Parathyroid adenoma (tissue), 2 donors: ENCODE measurements around the gene PACSIN1.

ENCODE experiments used
- H2AFZ ChIP-seq: fragments of 300-600 bp; sonication (generic); one replicate; pipeline ENCODE4 v1.7.0; 2017; ENCODE audit warnings: antibody characterized with exemption, mild to moderate bottlenecking
- H3K27ac ChIP-seq: fragments of 300-600 bp; sonication (generic); one replicate; pipeline ENCODE4 v1.7.0; 2017
- H3K27me3 ChIP-seq: fragments of 300-600 bp; sonication (generic); one replicate; pipeline ENCODE4 v1.7.0; 2017; ENCODE audit warnings: low read length; ENCODE audit not compliant: control insufficient read depth, insufficient read depth
- H3K36me3 ChIP-seq: fragments of 300-600 bp; sonication (generic); one replicate; pipeline ENCODE4 v1.7.0; 2017; ENCODE audit warnings: low read length; ENCODE audit not compliant: control insufficient read depth, insufficient read depth
- H3K4me1 ChIP-seq: fragments of 300-600 bp; sonication (generic); one replicate; pipeline ENCODE4 v1.7.0; 2017; ENCODE audit warnings: control low read depth
- H3K4me2 ChIP-seq: fragments of 300-600 bp; sonication (generic); one replicate; pipeline ENCODE4 v1.7.0; 2017; ENCODE audit warnings: low read length
- H3K4me3 ChIP-seq: fragments of 300-600 bp; sonication (generic); one replicate; pipeline ENCODE4 v1.7.0; 2017; ENCODE audit warnings: low read depth, low read length
- H3K79me2 ChIP-seq: fragments of 300-600 bp; sonication (generic); one replicate; pipeline ENCODE4 v1.7.0; 2017; ENCODE audit warnings: control low read depth
- H3K9ac ChIP-seq: fragments of 300-600 bp; sonication (generic); one replicate; pipeline ENCODE4 v1.7.0; 2017; ENCODE audit warnings: mild to moderate bottlenecking
- H3K9me3 ChIP-seq: fragments of 300-600 bp; sonication (generic); one replicate; pipeline ENCODE4 v1.7.0; 2017; ENCODE audit warnings: low read length; ENCODE audit not compliant: control insufficient read depth
- CTCF ChIP-seq: fragments of 300-600 bp; sonication (generic); IDR thresholded peaks from one replicate; pipeline ENCODE4 v1.7.0; 2017; ENCODE audit warnings: antibody characterized with exemption, mild to moderate bottlenecking
- donor health status: primary hyperparathyroidism.

Gene PACSIN1

DNA sequence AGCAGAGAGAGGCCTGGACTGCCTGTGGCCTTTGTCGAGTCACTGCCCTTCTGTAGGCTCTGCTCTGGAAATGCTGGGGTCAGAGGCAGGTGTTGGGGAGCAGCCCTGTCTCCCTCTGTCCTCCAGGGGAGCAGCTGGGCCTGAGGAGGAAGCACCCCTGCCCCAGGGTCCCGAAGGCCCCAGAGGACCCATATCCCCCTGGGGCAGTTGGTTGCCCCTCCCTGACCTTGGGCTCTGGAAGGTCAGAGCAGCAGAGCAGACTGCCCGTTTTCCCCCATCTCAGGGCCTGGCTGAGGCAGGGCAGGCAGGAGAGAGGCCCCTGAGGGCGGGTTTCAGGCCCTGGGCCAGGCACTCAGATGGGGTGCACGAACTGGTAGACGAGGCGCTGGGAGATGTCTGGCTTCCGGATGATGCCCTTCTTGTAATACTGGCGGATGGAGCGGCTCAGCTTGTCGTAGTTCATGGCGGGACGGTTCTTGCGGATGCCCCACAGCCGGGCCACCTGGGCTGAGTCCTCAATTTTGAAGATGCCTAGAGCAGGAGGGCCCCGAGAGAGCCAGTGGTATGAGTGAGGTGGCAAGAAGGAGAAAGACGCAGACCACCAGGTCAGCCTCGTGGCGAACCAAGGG is 72.2 kb downstream of the PACSIN1 start:
- no peak for TF ChIP-seq CTCF
- H3K4me2 ChIP-seq = no peak overlapping the region
- no peak overlapping the region for H3K27ac ChIP-seq
- no peak overlapping the region for H2AFZ ChIP-seq
- no peaks in the 10 kb centered on the region for H3K9me3 ChIP-seq
- no peaks in the 10 kb centered on the region for H3K79me2 ChIP-seq
- H3K36me3 ChIP-seq = no peaks in the 10 kb centered on the region
- H3K4me3 ChIP-seq = no peak overlapping the region
- H3K9ac ChIP-seq = no peak overlapping the region
- no peaks in the 10 kb centered on the region for H3K27me3 ChIP-seq
- no peaks in the 10 kb centered on the region for H3K4me1 ChIP-seq

- no peak overlapping the region for H2AFZ ChIP-seq
Measured at GRCh38 chr6:34538581-34538980, 72.7 kb downstream of the PACSIN1 start.

GRCh38 chr6:34539181-34539580 is 73.3 kb downstream of the PACSIN1 start:
- no peaks in the 10 kb centered on the region for H3K4me1 ChIP-seq
- no peak overlapping the region for H3K9ac ChIP-seq
- H3K27me3 ChIP-seq = no peaks in the 10 kb centered on the region
- no peak overlapping the region for H3K27ac ChIP-seq
- no peaks in the 10 kb centered on the region for H3K9me3 ChIP-seq
- no peaks in the 10 kb centered on the region for H3K79me2 ChIP-seq
- H2AFZ ChIP-seq = no peak overlapping the region
- H3K4me2 ChIP-seq = no peak overlapping the region
- H3K4me3 ChIP-seq = no peak overlapping the region
- TF ChIP-seq CTCF = no peak
- H3K36me3 ChIP-seq = no peaks in the 10 kb centered on the region

More at GRCh38 chr6:34538581-34538980, 72.7 kb downstream of the PACSIN1 start:
- Histone ChIP-seq H3K4me1 (no peaks in the 10 kb centered on the region), H3K9me3 (no peaks in the 10 kb centered on the region), H3K4me3 (no peak overlapping the region), H3K4me2 (no peak overlapping the region), H3K27me3 (no peaks in the 10 kb centered on the region), H3K36me3 (no peaks in the 10 kb centered on the region), H3K9ac (no peak overlapping the region), H3K79me2 (no peaks in the 10 kb centered on the region), H3K27ac (no peak overlapping the region)
- no peak for TF ChIP-seq CTCF

- Histone ChIP-seq H3K36me3 (no peaks in the 10 kb centered on the region), H3K27ac (no peak overlapping the region), H2AFZ (no peak overlapping the region), H3K27me3 (no peaks in the 10 kb centered on the region), H3K4me1 (no peaks in the 10 kb centered on the region), H3K4me2 (no peak overlapping the region), H3K9ac (no peak overlapping the region), H3K4me3 (no peak overlapping the region), H3K79me2 (no peaks in the 10 kb centered on the region), H3K9me3 (no peaks in the 10 kb centered on the region)
- no peak for TF ChIP-seq CTCF
Measured at GRCh38 chr6:34540222-34540621, 74.3 kb downstream of the PACSIN1 start.

GRCh38 chr6:34540841-34541240 is 75.0 kb downstream of the PACSIN1 start:
- Histone ChIP-seq H3K9ac (no peak overlapping the region), H3K36me3 (no peaks in the 10 kb centered on the region), H3K27ac (no peak overlapping the region), H3K79me2 (no peaks in the 10 kb centered on the region), H3K4me2 (no peak overlapping the region), H3K9me3 (no peaks in the 10 kb centered on the region), H3K4me1 (no peaks in the 10 kb centered on the region), H3K27me3 (no peaks in the 10 kb centered on the region), H2AFZ (no peak overlapping the region), H3K4me3 (no peak overlapping the region)
- no peak for TF ChIP-seq CTCF
